ENCODE measurements around the gene ARHGEF2. TPM values are rescaled to one million over a fixed set of nuclear protein-coding genes. Genes with fewer than 3 reads are reported as not detected.

ARHGEF2 gene
- total RNA-seq, 2 experiments from 2014 or later, result 78.8 to 133 TPM

- intact Hi-C loops (cut with micrococcal nuclease; ENCODE audit: unreplicated experiment), result no loop called here
- H4K20me1 ChIP-seq (ENCODE audit: insufficient read depth, low read length), result no peaks in the 10 kb centered on the region
- BruUV-seq (replicated peaks), result no TSS peak
- H3K9me2 ChIP-seq (ENCODE audit: insufficient read depth, low read length), result no peaks in the 10 kb centered on the region
- ChIA-PET CTCF (ENCODE audit: unreplicated experiment) (no interaction called here), POLR2A (interaction anchor here (1.0 kb wide), 1 partner anchor 49 kb away, joined by 3 read pairs; no protein-coding TSS in a partner anchor)
- no peak overlapping the region for H2AFZ ChIP-seq (ENCODE audit: low read length)
- no peaks in the 10 kb centered on the region for H3K79me2 ChIP-seq (ENCODE audit: insufficient read depth, low read depth, low read length)
- no peak for DNase-seq (ENCODE audit: low spot score)
- no peaks in the 10 kb centered on the region for H3K9me3 ChIP-seq (ENCODE audit: low read length)
- H3K4me2 ChIP-seq (ENCODE audit: low read length), result no peak overlapping the region
- no peak for TF ChIP-seq EZH2phosphoT487 (IDR thresholded peaks at IDR 0.05; ENCODE audit: borderline replicate concordance, low read depth, low read length)
- no peak for TF ChIP-seq CTCF (conservative IDR thresholded peaks at IDR 0.05; ENCODE audit: low read length)
- no peak overlapping the region for H3K4me3 ChIP-seq (ENCODE audit: low read depth, low read length, poor library complexity, severe bottlenecking)
- H3K27ac ChIP-seq (ENCODE audit: low read depth, low read length, poor library complexity, severe bottlenecking), result no peak overlapping the region
- no peaks in the 10 kb centered on the region for H3K36me3 ChIP-seq (ENCODE audit: insufficient read depth, low read length)
- peaks cover 5% of the 10 kb centered on the region for H3K4me1 ChIP-seq (ENCODE audit: insufficient read depth, low read length, poor library complexity, severe bottlenecking)
Measured at GRCh38 chr1:155996166-155996565, 17.8 kb upstream of the ARHGEF2 start.

GRCh38 chr1:155993595-155993994, 15.2 kb upstream of the ARHGEF2 start:
- Histone ChIP-seq H3K4me3 (ENCODE audit: low read depth, low read length, poor library complexity, severe bottlenecking) (no peak overlapping the region), H3K36me3 (ENCODE audit: insufficient read depth, low read length) (no peaks in the 10 kb centered on the region), H3K9me3 (ENCODE audit: low read length) (no peaks in the 10 kb centered on the region), H3K4me2 (ENCODE audit: low read length) (no peak overlapping the region), H4K20me1 (ENCODE audit: insufficient read depth, low read length) (no peaks in the 10 kb centered on the region), H2AFZ (ENCODE audit: low read length) (no peak overlapping the region), H3K9me2 (ENCODE audit: insufficient read depth, low read length) (no peaks in the 10 kb centered on the region), H3K4me1 (ENCODE audit: insufficient read depth, low read length, poor library complexity, severe bottlenecking) (peaks cover 23% of the 10 kb centered on the region), H3K79me2 (ENCODE audit: insufficient read depth, low read depth, low read length) (no peaks in the 10 kb centered on the region), H3K27ac (ENCODE audit: low read depth, low read length, poor library complexity, severe bottlenecking) (no peak overlapping the region)
- DNase-seq (ENCODE audit: low spot score), result no peak
- CTCF ChIA-PET (ENCODE audit: unreplicated experiment), result interaction anchor here (0.6 kb wide), 1 partner anchor 202 kb away, joined by 3 read pairs; no protein-coding TSS in a partner anchor
- no TSS peak for BruUV-seq (replicated peaks)
- POLR2A ChIA-PET, result interaction anchor here (0.8 kb wide), 1 partner anchor 73 kb away, joined by 3 read pairs; no protein-coding TSS in a partner anchor
- no peak for TF ChIP-seq CTCF (conservative IDR thresholded peaks at IDR 0.05; ENCODE audit: low read length)
- intact Hi-C loops (cut with micrococcal nuclease; ENCODE audit: unreplicated experiment), result no loop called here

- intact Hi-C loops (cut with micrococcal nuclease; ENCODE audit: unreplicated experiment), result no loop called here
- no TSS peak for BruUV-seq (replicated peaks)
Measured at GRCh38 chr1:155990005-155990739, 11.8 kb upstream of the ARHGEF2 start.

More at GRCh38 chr1:155990005-155990739, 11.8 kb upstream of the ARHGEF2 start:
- TF ChIP-seq EZH2phosphoT487 (IDR thresholded peaks at IDR 0.05; ENCODE audit: borderline replicate concordance, low read depth, low read length) (no peak), CTCF (conservative IDR thresholded peaks at IDR 0.05; ENCODE audit: low read length) (no peak)
- Histone ChIP-seq H3K4me2 (ENCODE audit: low read length) (peak overlapping the region; percentile 16), H2AFZ (ENCODE audit: low read length) (peak overlapping the region; percentile 59; the same call in 1 of the 2 replicates), H3K9me2 (ENCODE audit: insufficient read depth, low read length) (no peaks in the 10 kb centered on the region), H4K20me1 (ENCODE audit: insufficient read depth, low read length) (no peaks in the 10 kb centered on the region), H3K27ac (ENCODE audit: low read depth, low read length, poor library complexity, severe bottlenecking) (no peak overlapping the region), H3K36me3 (ENCODE audit: insufficient read depth, low read length) (no peaks in the 10 kb centered on the region), H3K79me2 (ENCODE audit: insufficient read depth, low read depth, low read length) (no peaks in the 10 kb centered on the region), H3K9me3 (ENCODE audit: low read length) (no peaks in the 10 kb centered on the region), H3K4me1 (ENCODE audit: insufficient read depth, low read length, poor library complexity, severe bottlenecking) (peaks cover 23% of the 10 kb centered on the region), H3K4me3 (ENCODE audit: low read depth, low read length, poor library complexity, severe bottlenecking) (no peak overlapping the region)
- ChIA-PET CTCF (ENCODE audit: unreplicated experiment) (interaction anchor here (0.6 to 1.7 kb wide), 11 partner anchors 9 to 76 kb away, joined by 3 to 17 read pairs (median 5); partner anchors contain the start of genes ARHGEF2, KHDC4, SSR2 and UBQLN4), POLR2A (interaction anchor here (0.6 to 1.5 kb wide), 6 partner anchors 9 to 134 kb away, joined by 3 to 8 read pairs (median 4); partner anchors contain the start of genes ARHGEF2 and GON4L)
- DNase-seq (ENCODE audit: low spot score), result no peak
